Mesodermal cell (in vitro differentiated cells): ENCODE data around the gene AP1S1.
A peak's percentile ranks its signal among the peaks of the same experiment; 100 is the strongest.

Experiments used
- H3K27ac ChIP-seq: 2 replicates; pipeline ENCODE4 v1.7.0; 2013; ENCODE audit warnings: mild to moderate bottlenecking, low read depth, low read length, moderate library complexity; ENCODE audit not compliant: severe bottlenecking
- H3K36me3 ChIP-seq: 2 replicates; pipeline ENCODE4 v1.7.1; 2013; ENCODE audit warnings: mild to moderate bottlenecking, low read length, moderate library complexity; ENCODE audit not compliant: control insufficient read depth, insufficient read depth
- H3K4me1 ChIP-seq: one replicate; pipeline ENCODE4 v1.7.1; 2013; ENCODE audit warnings: mild to moderate bottlenecking, low read length; ENCODE audit not compliant: insufficient read depth, control insufficient read depth, poor library complexity, severe bottlenecking
- H3K4me3 ChIP-seq: 2 replicates; pipeline ENCODE4 v1.7.0; 2013; ENCODE audit warnings: low read length, control low read depth, mild to moderate bottlenecking; ENCODE audit not compliant: insufficient read depth, poor library complexity, severe bottlenecking; ENCODE audit errors: extremely low read depth
- H3K9me3 ChIP-seq: 2 replicates; pipeline ENCODE4 v1.7.1; 2013; ENCODE audit warnings: mild to moderate bottlenecking, low read length, moderate library complexity; ENCODE audit not compliant: control insufficient read depth
- WGBS, 2 experiments: methylation state at CpG; one replicate each; pipeline ENCODE4 v1.1.5; 2013; ENCODE audit warnings: missing lambda C conversion rate in 2 of 2; ENCODE audit not compliant: insufficient coverage in 2 of 2; 5-methylcytosine and 5-hydroxymethylcytosine counted together

Gene AP1S1

GRCh38 chr7:101166648-101166908 is 12.3 kb downstream of the AP1S1 start:
- H3K4me3 ChIP-seq, result peak overlapping the region; percentile 47
- WGBS, 2 experiments, result 0 to 3% methylated on average over 2 to 6 of the region's 11 CpGs

GRCh38 chr7:101166909-101167644 is 12.8 kb downstream of the AP1S1 start:
- H3K4me1 ChIP-seq, result peaks cover 53% of the 10 kb centered on the region
- peak overlapping the region; percentile 47 for H3K4me3 ChIP-seq
- WGBS, 2 experiments, result 0 to 1% methylated on average over 10 to 11 of the region's 19 CpGs

More at GRCh38 chr7:101166648-101166908, 12.3 kb downstream of the AP1S1 start:
- H3K36me3 ChIP-seq, result peaks cover 3% of the 10 kb centered on the region
- peaks cover 54% of the 10 kb centered on the region for H3K4me1 ChIP-seq
- no peaks in the 10 kb centered on the region for H3K9me3 ChIP-seq
- H3K27ac ChIP-seq, result peak overlapping the region; percentile 79

GRCh38 chr7:101167645-101168411 is 13.6 kb downstream of the AP1S1 start:
- H3K9me3 ChIP-seq, result no peaks in the 10 kb centered on the region
- H3K4me3 ChIP-seq, result peak overlapping the region; percentile 47
- peaks cover 54% of the 10 kb centered on the region for H3K4me1 ChIP-seq
- H3K27ac ChIP-seq, result no peak overlapping the region
- 4 to 7% methylated on average over 5 to 7 of the region's 12 CpGs for WGBS, 2 experiments
- H3K36me3 ChIP-seq, result no peaks in the 10 kb centered on the region

More at GRCh38 chr7:101166909-101167644, 12.8 kb downstream of the AP1S1 start:
- H3K9me3 ChIP-seq, result no peaks in the 10 kb centered on the region
- H3K36me3 ChIP-seq, result no peaks in the 10 kb centered on the region
- peak overlapping the region; percentile 79 for H3K27ac ChIP-seq

- Histone ChIP-seq H3K27ac (no peak overlapping the region), H3K4me3 (no peak overlapping the region), H3K36me3 (no peaks in the 10 kb centered on the region), H3K9me3 (no peaks in the 10 kb centered on the region), H3K4me1 (peaks cover 61% of the 10 kb centered on the region)
- WGBS, 2 experiments, result 20% methylated on average over 1 of the region's 6 CpGs; no CpG with 5 or more reads in 1 of the 2 experiments
Measured at GRCh38 chr7:101168412-101169049, 14.3 kb downstream of the AP1S1 start.

GRCh38 chr7:101169110-101169837 is 15.0 kb downstream of the AP1S1 start:
- peak overlapping the region; percentile 22 for H3K4me3 ChIP-seq
- H3K36me3 ChIP-seq, result no peaks in the 10 kb centered on the region
- peaks cover 61% of the 10 kb centered on the region for H3K4me1 ChIP-seq
- no peak overlapping the region for H3K27ac ChIP-seq
- WGBS, 2 experiments, result 0% methylated on average over 6 to 9 of the region's 18 CpGs
- no peaks in the 10 kb centered on the region for H3K9me3 ChIP-seq

GRCh38 chr7:101169838-101170551 is 15.7 kb downstream of the AP1S1 start:
- Histone ChIP-seq H3K4me1 (peaks cover 56% of the 10 kb centered on the region), H3K27ac (no peak overlapping the region), H3K9me3 (no peaks in the 10 kb centered on the region), H3K36me3 (no peaks in the 10 kb centered on the region), H3K4me3 (peak overlapping the region; percentile 22)
- WGBS, 2 experiments, result 1 to 2% methylated on average over 18 to 24 of the region's 33 CpGs

- no peak overlapping the region for H3K4me3 ChIP-seq
- H3K36me3 ChIP-seq, result no peaks in the 10 kb centered on the region
- no peak overlapping the region for H3K27ac ChIP-seq
- no peaks in the 10 kb centered on the region for H3K9me3 ChIP-seq
- H3K4me1 ChIP-seq, result peaks cover 55% of the 10 kb centered on the region
- WGBS, 2 experiments, result 0 to 4% methylated on average over 10 to 11 of the region's 17 CpGs
Measured at GRCh38 chr7:101170617-101171441, 16.6 kb downstream of the AP1S1 start.

GRCh38 chr7:101171442-101171837 is 17.2 kb downstream of the AP1S1 start:
- WGBS, 2 experiments, result 0 to 1% methylated on average over 5 to 6 of the region's 13 CpGs
- no peak overlapping the region for H3K4me3 ChIP-seq

GRCh38 chr7:101172005-101172853 is 18.0 kb downstream of the AP1S1 start:
- H3K27ac ChIP-seq, result no peak overlapping the region
- 1% methylated on average over 68 to 72 of the region's 79 CpGs for WGBS, 2 experiments
- peak overlapping the region; percentile 1 for H3K4me3 ChIP-seq
- peaks cover 53% of the 10 kb centered on the region for H3K4me1 ChIP-seq
- no peaks in the 10 kb centered on the region for H3K36me3 ChIP-seq
- H3K9me3 ChIP-seq, result no peaks in the 10 kb centered on the region

More at GRCh38 chr7:101171442-101171837, 17.2 kb downstream of the AP1S1 start:
- Histone ChIP-seq H3K4me1 (peaks cover 55% of the 10 kb centered on the region), H3K27ac (no peak overlapping the region), H3K9me3 (no peaks in the 10 kb centered on the region), H3K36me3 (no peaks in the 10 kb centered on the region)
